Measurements from ENCODE around the gene KAZN. TPM values are rescaled to one million over a fixed set of nuclear protein-coding genes. Genes with fewer than 3 reads are reported as not detected.

KAZN gene
- total and polyA plus RNA-seq, 2 experiments from 2014 or later, result 7.9 to 15.6 TPM

DNA sequence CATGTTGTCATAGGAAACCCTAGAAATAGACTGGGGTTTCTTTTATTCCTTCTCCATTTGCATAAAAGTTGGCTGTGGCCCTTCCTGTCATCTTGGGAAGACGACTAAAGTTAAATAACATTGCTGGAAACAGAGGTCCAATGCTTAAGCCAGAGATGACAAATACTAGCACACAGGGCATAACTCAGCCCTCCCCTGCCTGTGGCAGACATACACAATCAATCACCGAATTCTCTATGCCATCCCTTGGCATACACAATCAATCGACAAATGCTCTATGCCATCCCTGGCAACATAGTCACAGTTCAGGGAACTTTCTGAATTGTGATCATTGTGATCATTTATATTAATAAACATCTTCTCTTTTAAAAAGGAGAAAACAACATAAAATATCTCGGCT lies 229.4 kb downstream of the KAZN start:
- 80% methylated on average over 4 of the region's 4 CpGs for WGBS (ENCODE audit: low lambda C conversion rate, missing lambda C conversion rate)
- no peak overlapping the region for H3K27ac ChIP-seq
- H3K4me2 ChIP-seq, result no peak overlapping the region
- no peak overlapping the region for H2AFZ ChIP-seq
- DNase-seq (ENCODE audit: low spot score), result no peak
- no peaks in the 10 kb centered on the region for H4K20me1 ChIP-seq (ENCODE audit: insufficient read depth, poor library complexity, severe bottlenecking)
- H3K36me3 ChIP-seq (replicated peaks; ENCODE audit: insufficient read depth, low read depth), result no peaks in the 10 kb centered on the region
- no peaks in the 10 kb centered on the region for H3K9me3 ChIP-seq (ENCODE audit: low read depth)
- H3K4me3 ChIP-seq, result no peak overlapping the region
- H3K79me2 ChIP-seq, result no peaks in the 10 kb centered on the region
- TF ChIP-seq EZH2 (IDR thresholded peaks at IDR 0.05; ENCODE audit: borderline replicate concordance) (no peak), EZH2phosphoT487 (IDR thresholded peaks at IDR 0.05; ENCODE audit: low read depth, severe bottlenecking, unreplicated experiment) (no peak)
- TF ChIP-seq, protein P1, sequence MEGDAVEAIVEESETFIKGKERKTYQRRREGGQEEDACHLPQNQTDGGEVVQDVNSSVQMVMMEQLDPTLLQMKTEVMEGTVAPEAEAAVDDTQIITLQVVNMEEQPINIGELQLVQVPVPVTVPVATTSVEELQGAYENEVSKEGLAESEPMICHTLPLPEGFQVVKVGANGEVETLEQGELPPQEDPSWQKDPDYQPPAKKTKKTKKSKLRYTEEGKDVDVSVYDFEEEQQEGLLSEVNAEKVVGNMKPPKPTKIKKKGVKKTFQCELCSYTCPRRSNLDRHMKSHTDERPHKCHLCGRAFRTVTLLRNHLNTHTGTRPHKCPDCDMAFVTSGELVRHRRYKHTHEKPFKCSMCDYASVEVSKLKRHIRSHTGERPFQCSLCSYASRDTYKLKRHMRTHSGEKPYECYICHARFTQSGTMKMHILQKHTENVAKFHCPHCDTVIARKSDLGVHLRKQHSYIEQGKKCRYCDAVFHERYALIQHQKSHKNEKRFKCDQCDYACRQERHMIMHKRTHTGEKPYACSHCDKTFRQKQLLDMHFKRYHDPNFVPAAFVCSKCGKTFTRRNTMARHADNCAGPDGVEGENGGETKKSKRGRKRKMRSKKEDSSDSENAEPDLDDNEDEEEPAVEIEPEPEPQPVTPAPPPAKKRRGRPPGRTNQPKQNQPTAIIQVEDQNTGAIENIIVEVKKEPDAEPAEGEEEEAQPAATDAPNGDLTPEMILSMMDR (IDR thresholded peaks at IDR 0.05; ENCODE audit: poor library complexity), result no peak
- no peaks in the 10 kb centered on the region for H3K4me1 ChIP-seq (ENCODE audit: insufficient read depth)
- H3K9me2 ChIP-seq (replicated peaks; ENCODE audit: insufficient read depth), result no peaks in the 10 kb centered on the region
- no peaks in the 10 kb centered on the region for H3K27me3 ChIP-seq

DNA sequence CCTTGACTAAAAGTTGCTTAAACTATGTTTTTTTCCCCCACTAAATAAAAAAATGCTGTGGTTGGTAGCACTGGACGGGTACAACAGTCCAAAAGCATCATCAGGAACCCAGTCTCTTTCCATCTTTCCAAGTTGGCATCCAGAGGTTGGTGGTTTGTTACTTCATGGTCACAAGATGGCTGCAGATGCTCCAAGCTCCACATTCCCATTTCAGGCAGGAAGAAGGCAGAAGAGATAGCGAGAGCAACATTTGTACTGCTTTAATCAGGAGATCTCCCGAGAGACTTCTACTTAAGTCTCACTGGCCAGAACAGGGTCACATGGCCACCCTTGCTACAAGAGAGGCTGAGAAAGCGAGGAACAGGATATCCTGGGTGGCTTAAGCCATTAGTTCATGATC lies 230.2 kb downstream of the KAZN start:
- H3K4me2 ChIP-seq, result no peak overlapping the region
- WGBS (ENCODE audit: low lambda C conversion rate, missing lambda C conversion rate), result 91% methylated on average over 4 of the region's 4 CpGs
- no peak for TF ChIP-seq EZH2phosphoT487 (IDR thresholded peaks at IDR 0.05; ENCODE audit: low read depth, severe bottlenecking, unreplicated experiment)
- TF ChIP-seq, protein P1 (IDR thresholded peaks at IDR 0.05; ENCODE audit: poor library complexity), result no peak
- no peak for TF ChIP-seq EZH2 (IDR thresholded peaks at IDR 0.05; ENCODE audit: borderline replicate concordance)
- H3K27me3 ChIP-seq, result no peaks in the 10 kb centered on the region
- no peaks in the 10 kb centered on the region for H3K36me3 ChIP-seq (replicated peaks; ENCODE audit: insufficient read depth, low read depth)
- DNase-seq (ENCODE audit: low spot score), result no peak
- no peaks in the 10 kb centered on the region for H4K20me1 ChIP-seq (ENCODE audit: insufficient read depth, poor library complexity, severe bottlenecking)
- no peak overlapping the region for H2AFZ ChIP-seq
- H3K79me2 ChIP-seq, result no peaks in the 10 kb centered on the region
- no peaks in the 10 kb centered on the region for H3K4me1 ChIP-seq (ENCODE audit: insufficient read depth)
- H3K4me3 ChIP-seq, result no peak overlapping the region
- H3K9me3 ChIP-seq (ENCODE audit: low read depth), result no peaks in the 10 kb centered on the region
- H3K27ac ChIP-seq, result no peak overlapping the region
- H3K9me2 ChIP-seq (replicated peaks; ENCODE audit: insufficient read depth), result no peaks in the 10 kb centered on the region

DNA sequence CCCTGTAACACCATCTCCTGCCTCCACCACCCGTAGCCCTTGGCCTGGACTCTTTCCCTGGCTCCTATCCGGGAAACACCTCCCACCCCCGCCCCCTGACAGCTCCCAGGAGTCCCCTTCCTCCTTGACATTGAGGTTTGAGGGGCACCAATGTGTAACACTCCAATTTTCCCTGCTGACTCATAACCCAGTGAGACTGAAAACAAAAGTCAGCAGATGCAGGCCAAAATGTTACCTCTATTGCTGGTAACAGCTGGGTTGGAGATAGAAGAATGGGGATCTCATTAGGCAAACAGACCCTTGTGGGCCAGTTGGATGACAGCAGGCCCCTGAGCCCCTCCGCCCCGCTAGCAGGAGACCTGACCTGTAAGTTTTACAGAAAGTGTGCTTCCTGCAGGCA lies 237.2 kb downstream of the KAZN start:
- 86% methylated on average over 5 of the region's 5 CpGs for WGBS (ENCODE audit: low lambda C conversion rate, missing lambda C conversion rate)
- no peak for TF ChIP-seq EZH2phosphoT487 (IDR thresholded peaks at IDR 0.05; ENCODE audit: low read depth, severe bottlenecking, unreplicated experiment)
- no peak for TF ChIP-seq EZH2 (IDR thresholded peaks at IDR 0.05; ENCODE audit: borderline replicate concordance)
- TF ChIP-seq, protein P1 (IDR thresholded peaks at IDR 0.05; ENCODE audit: poor library complexity), result no peak

More for the DNA sequence above, 237.2 kb downstream of the KAZN start:
- Histone ChIP-seq H3K27me3 (no peaks in the 10 kb centered on the region), H3K9me2 (replicated peaks; ENCODE audit: insufficient read depth) (no peaks in the 10 kb centered on the region), H3K4me1 (ENCODE audit: insufficient read depth) (no peaks in the 10 kb centered on the region), H2AFZ (no peak overlapping the region), H4K20me1 (ENCODE audit: insufficient read depth, poor library complexity, severe bottlenecking) (no peaks in the 10 kb centered on the region), H3K36me3 (replicated peaks; ENCODE audit: insufficient read depth, low read depth) (no peaks in the 10 kb centered on the region), H3K4me3 (no peak overlapping the region), H3K79me2 (no peaks in the 10 kb centered on the region), H3K4me2 (no peak overlapping the region), H3K9me3 (ENCODE audit: low read depth) (no peaks in the 10 kb centered on the region), H3K27ac (no peak overlapping the region)
- no peak for DNase-seq (ENCODE audit: low spot score)
